Right lobe of liver (tissue), 6 donors: ENCODE measurements around the gene ROGDI. TPM values are rescaled to one million over a fixed set of nuclear protein-coding genes. Genes with fewer than 3 reads are reported as not detected.

Experiments
- ATAC-seq, 4 donors: fragments of 200-7000 bp; cut with Tn5 transposase; one replicate each; pipeline ENCODE4 v1.9.1; 2020; ENCODE audit warnings: mild to moderate bottlenecking in 4 of 4, moderate library complexity in 4 of 4
- DNase-seq, 3 donors: peaks; one replicate each; pipeline ENCODE4 v3.0.0-alpha.2; 2020
- H3K27ac ChIP-seq, 3 donors: fragments of 200-600 bp; one replicate each; pipeline ENCODE4 v1.8.0; 2022
- H3K27me3 ChIP-seq, 2 donors: fragments of 200-600 bp; one replicate each; pipeline ENCODE4 v1.8.0; 2022
- H3K36me3 ChIP-seq, 4 donors: fragments of 200-600 bp; sonication (generic) in 1 of 4; one replicate each; pipeline versions ENCODE4 v1.5.1 to v1.8.0; 2017 to 2022; ENCODE audit warnings: control low read depth in 1 of 4
- H3K4me1 ChIP-seq, 4 donors: fragments of 200-600 bp; sonication (generic) in 1 of 4; one replicate each; pipeline versions ENCODE4 v1.5.1 to v1.8.0; 2017 to 2022; ENCODE audit warnings: control low read depth in 1 of 4
- H3K4me3 ChIP-seq, 3 donors: fragments of 200-600 bp; one replicate each; pipeline ENCODE4 v1.8.0; 2022
- H3K9me3 ChIP-seq, 4 donors: fragments of 200-600 bp; sonication (generic) in 1 of 4; one replicate each; pipeline versions ENCODE4 v1.5.1 to v1.8.0; 2017 to 2022; ENCODE audit warnings: control low read depth in 1 of 4
- POLR2A ChIP-seq: fragments of 450-650 bp; IDR thresholded peaks from one replicate; pipeline ENCODE4 v1.6.1; 2017; ENCODE audit warnings: antibody characterized with exemption, mild to moderate bottlenecking
- WGBS: methylation state at CpG from one replicate; pipeline ENCODE4 v1.1.6; 2018; ENCODE audit warnings: low coverage, low lambda C conversion rate; ENCODE audit not compliant: insufficient coverage; ENCODE audit errors: missing lambda C conversion rate; 5-methylcytosine and 5-hydroxymethylcytosine counted together
- intact Hi-C, 2 donors: fragments of 100-400 bp; cut with DNase I; formaldehyde crosslinking; loops; one replicate each; pipeline versions ENCODE4 v1.11.2 to v1.14.1; 2022
- total RNA-seq, 6 experiments: library from RNA; depleted of rRNA in 2 of 6; stranded (reverse); fragments of >200 nt in 2 of 6; fragmentation: NEBNext Ultra II Directional in 3 of 6; extraction: Animal tissue kit (Norgen Biotek cat#: 25700) in 3 of 6; gene quantifications; one replicate each; pipeline versions ENCODE4 v1.1.0 to v1.2.4, GENCODE V29; 2016 to 2023
- TF ChIP-seq, protein P1 (sequence below), 4 donors: fragments of 200-600 bp in 3 of 4; fragments of 450-650 bp in 1 of 4; IDR thresholded peaks; one replicate each; pipeline versions ENCODE4 v1.5.1 to v1.8.0; 2016 to 2022; ENCODE audit warnings: antibody characterized with exemption in 4 of 4, mild to moderate bottlenecking in 2 of 4
- donor health status: DM: no; HTN: yes; CAD: no.
- donor health status: DM: no; HTN: no; CAD: no.
- donor health status: DM: no; HTN: no; CAD: no.
- donor health status: DM: no; HTN: yes; CAD: no.
- donor health status: DM: no; HTN: yes; CAD: no.

ROGDI gene
- total RNA-seq, 6 experiments from 2014 or later, result 8.3 to 24.2 (median 14.0) TPM

DNA sequence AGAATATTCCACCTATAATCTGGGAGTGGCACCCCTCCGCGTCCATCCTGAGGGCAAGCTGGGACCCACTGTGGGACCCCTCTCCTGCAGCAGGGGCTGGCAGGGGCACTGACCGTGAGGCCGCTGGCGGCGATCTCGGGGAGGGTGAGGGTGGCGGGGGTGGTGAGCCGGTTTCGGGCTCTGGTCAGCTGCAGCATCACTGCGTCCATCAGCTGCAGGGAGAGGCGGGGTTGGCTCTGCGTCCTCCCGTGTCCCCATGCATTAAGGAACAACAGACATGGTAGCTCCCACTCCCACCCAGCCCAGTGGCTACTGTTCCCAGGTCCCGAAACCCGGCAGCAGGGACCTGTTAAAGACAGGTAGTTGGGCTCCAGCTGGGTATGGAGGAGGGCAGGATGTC lies 4.0 kb downstream of the ROGDI start:
- ATAC-seq (no peak), DNase-seq (no peak)
- H3K36me3 ChIP-seq, result peaks cover 0 to 6% (median 0%) of the 10 kb centered on the region in 4 donors

DNA sequence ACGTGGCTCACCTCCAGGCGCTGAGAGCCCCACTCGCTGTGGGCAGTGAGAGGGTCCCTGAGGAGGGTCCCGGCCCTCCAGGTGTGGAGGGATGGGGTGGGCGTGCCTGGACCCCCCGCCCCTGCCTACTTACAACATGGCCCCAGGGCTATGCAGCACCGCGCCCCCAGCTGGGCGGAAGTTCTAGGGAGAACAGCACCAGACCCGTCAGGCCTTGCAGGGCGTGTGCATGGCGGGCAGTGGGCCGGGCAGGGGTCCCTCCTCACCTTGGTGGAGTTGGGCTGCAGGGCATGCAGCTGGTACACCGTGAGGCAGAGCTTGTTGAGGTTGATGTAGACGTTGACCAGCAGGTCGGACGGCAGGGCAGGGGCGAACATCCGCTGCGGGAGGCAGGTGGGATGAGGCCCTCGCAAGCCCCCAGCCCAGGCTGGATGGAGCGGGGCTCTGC lies 4.6 kb downstream of the ROGDI start:
- 91% methylated on average over 4 of the region's 22 CpGs for WGBS
- no peak for DNase-seq
- Histone ChIP-seq H3K4me3 (no peak overlapping the region), H3K4me1 (peaks cover 0 to 12% (median 0%) of the 10 kb centered on the region in 4 donors), H3K36me3 (peaks cover 0 to 6% (median 0%) of the 10 kb centered on the region in 4 donors), H3K9me3 (no peaks in the 10 kb centered on the region), H3K27me3 (no peaks in the 10 kb centered on the region), H3K27ac (no peak overlapping the region)
- no peak for TF ChIP-seq POLR2A
- TF ChIP-seq, protein P1, sequence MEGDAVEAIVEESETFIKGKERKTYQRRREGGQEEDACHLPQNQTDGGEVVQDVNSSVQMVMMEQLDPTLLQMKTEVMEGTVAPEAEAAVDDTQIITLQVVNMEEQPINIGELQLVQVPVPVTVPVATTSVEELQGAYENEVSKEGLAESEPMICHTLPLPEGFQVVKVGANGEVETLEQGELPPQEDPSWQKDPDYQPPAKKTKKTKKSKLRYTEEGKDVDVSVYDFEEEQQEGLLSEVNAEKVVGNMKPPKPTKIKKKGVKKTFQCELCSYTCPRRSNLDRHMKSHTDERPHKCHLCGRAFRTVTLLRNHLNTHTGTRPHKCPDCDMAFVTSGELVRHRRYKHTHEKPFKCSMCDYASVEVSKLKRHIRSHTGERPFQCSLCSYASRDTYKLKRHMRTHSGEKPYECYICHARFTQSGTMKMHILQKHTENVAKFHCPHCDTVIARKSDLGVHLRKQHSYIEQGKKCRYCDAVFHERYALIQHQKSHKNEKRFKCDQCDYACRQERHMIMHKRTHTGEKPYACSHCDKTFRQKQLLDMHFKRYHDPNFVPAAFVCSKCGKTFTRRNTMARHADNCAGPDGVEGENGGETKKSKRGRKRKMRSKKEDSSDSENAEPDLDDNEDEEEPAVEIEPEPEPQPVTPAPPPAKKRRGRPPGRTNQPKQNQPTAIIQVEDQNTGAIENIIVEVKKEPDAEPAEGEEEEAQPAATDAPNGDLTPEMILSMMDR (IDR thresholded peaks at IDR 0.05), result no peak
- no peak for ATAC-seq
- intact Hi-C loops, result no loop called here

More for the DNA sequence above, 4.0 kb downstream of the ROGDI start:
- H3K27ac ChIP-seq, result no peak overlapping the region
- no peak overlapping the region for H3K4me3 ChIP-seq
- no peaks in the 10 kb centered on the region for H3K27me3 ChIP-seq
- H3K4me1 ChIP-seq, result peaks cover 0 to 12% (median under 1%) of the 10 kb centered on the region in 4 donors
- WGBS, result 80% methylated on average over 2 of the region's 16 CpGs
- intact Hi-C loops, result no loop called here
- no peaks in the 10 kb centered on the region for H3K9me3 ChIP-seq
- TF ChIP-seq, protein P1 (IDR thresholded peaks at IDR 0.05), result no peak
- TF ChIP-seq POLR2A, result no peak

DNA sequence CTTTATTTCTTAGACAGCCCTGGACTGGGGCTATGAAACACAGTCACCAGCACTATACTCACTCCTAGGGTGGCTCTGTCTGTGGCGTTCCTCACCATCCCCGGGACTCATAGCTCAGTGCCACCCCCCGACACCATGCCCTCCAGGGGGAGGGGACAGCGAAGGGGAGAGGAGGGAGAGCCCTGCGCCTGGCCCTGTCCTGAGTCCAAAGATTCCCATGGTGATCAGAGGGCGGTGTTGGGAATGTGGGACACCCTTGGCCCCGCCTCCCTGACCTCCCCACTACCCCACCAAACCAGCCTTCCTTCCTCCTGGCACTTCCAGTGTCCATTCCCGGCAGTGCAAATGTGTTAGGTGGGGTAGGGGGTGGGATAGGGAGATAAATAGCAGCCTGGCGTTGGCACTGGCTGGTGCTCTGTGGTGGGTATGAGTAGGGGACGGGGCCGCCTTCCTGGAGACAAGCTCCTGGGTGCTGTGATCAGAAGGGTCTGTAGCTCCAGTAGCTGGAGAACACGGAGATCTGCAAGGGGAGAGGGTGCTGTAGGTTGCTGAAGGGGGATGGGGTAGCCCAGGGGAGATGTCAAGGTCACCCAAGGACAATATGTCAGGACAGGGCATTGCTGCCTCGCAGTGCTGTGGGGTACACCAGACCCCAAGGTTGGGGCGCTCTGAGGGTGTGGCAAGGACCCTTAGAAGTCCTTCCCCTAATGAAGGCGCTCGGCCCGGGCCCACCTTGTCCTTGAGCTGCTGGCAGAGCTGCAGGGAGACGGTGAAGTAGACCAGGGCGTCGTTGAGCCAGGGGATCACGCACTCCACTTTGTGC lies 5.2 kb downstream of the ROGDI start:
- intact Hi-C loops, result no loop called here
- peaks cover 0 to 6% (median 0%) of the 10 kb centered on the region in 4 donors for H3K36me3 ChIP-seq
- ATAC-seq, result no peak

DNA sequence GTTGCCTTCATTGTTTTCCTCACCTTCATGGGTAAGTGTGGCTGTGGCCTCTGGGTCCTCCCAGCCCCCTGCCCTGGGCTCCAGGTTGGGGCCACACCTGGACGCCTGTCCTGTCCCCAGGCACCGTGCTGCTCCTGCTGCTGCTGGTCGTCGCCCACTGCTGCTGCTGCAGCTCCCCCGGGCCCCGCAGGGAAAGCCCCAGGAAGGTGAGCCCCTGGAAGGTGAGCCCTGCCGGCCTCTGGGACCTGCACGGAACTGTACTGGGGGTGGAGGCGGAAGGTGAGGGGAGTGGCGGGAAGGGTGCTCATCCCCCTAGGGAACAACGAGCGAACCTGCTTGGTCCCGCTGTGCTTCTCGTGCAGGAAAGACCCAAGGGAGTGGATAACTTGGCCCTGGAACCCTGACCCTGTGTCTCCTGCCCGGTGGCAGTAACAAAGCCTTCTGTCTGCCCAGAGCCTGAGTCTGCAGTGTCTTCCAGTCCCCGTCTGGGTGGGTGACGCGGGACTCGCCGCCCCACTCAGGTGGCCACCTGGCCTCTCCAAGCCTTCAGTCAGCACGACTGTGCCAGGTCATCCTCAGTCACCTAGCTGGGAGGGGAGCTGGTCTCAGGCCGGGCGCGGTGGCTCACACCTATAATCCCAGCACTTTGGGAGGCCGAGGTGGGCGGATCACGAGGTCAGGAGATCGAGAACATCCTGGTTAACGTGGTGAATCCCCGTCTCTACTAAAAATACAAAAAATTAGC lies 6.4 kb downstream of the ROGDI start:
- H3K9me3 ChIP-seq, result no peaks in the 10 kb centered on the region
- H3K27me3 ChIP-seq, result no peaks in the 10 kb centered on the region
- H3K36me3 ChIP-seq, result peaks cover 0 to 6% (median 0%) of the 10 kb centered on the region in 4 donors
- H3K4me3 ChIP-seq, result no peak overlapping the region
- TF ChIP-seq, protein P1 (IDR thresholded peaks at IDR 0.05), result no peak
- TF ChIP-seq POLR2A, result no peak
- DNase-seq (no peak), ATAC-seq (no peak)
- no peak overlapping the region for H3K27ac ChIP-seq
- peaks cover 0 to 5% (median 0%) of the 10 kb centered on the region in 4 donors for H3K4me1 ChIP-seq
- intact Hi-C loops, result no loop called here
- WGBS, result no CpG with 5 or more reads among the region's 30 CpGs

More for the DNA sequence above, 5.2 kb downstream of the ROGDI start:
- no peak overlapping the region for H3K27ac ChIP-seq
- H3K27me3 ChIP-seq, result no peaks in the 10 kb centered on the region
- H3K4me1 ChIP-seq, result peaks cover 0 to 12% (median 0%) of the 10 kb centered on the region in 4 donors
- H3K9me3 ChIP-seq, result no peaks in the 10 kb centered on the region
- H3K4me3 ChIP-seq, result no peak overlapping the region
- TF ChIP-seq POLR2A, result no peak
- TF ChIP-seq, protein P1 (IDR thresholded peaks at IDR 0.05), result no peak
- 84% methylated on average over 6 of the region's 21 CpGs for WGBS
- DNase-seq, result no peak
